ENCODE measurements around the gene UBE2I.

- TF ChIP-seq, protein P1, sequence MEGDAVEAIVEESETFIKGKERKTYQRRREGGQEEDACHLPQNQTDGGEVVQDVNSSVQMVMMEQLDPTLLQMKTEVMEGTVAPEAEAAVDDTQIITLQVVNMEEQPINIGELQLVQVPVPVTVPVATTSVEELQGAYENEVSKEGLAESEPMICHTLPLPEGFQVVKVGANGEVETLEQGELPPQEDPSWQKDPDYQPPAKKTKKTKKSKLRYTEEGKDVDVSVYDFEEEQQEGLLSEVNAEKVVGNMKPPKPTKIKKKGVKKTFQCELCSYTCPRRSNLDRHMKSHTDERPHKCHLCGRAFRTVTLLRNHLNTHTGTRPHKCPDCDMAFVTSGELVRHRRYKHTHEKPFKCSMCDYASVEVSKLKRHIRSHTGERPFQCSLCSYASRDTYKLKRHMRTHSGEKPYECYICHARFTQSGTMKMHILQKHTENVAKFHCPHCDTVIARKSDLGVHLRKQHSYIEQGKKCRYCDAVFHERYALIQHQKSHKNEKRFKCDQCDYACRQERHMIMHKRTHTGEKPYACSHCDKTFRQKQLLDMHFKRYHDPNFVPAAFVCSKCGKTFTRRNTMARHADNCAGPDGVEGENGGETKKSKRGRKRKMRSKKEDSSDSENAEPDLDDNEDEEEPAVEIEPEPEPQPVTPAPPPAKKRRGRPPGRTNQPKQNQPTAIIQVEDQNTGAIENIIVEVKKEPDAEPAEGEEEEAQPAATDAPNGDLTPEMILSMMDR (IDR thresholded peaks at IDR 0.05; ENCODE audit: low read depth, low read length) = no peak
- no peak for TF ChIP-seq EZH2phosphoT487 (IDR thresholded peaks at IDR 0.05; ENCODE audit: low read depth)
Observed at GRCh38 chr16:1320097-1320496, 10.7 kb downstream of the UBE2I start.
